Adrenal gland (tissue), 12 donors: Measurements from ENCODE around the gene PGPEP1. TPM values are rescaled to one million over a fixed set of nuclear protein-coding genes. Genes with fewer than 3 reads are reported as not detected.
"Not testable (repeated sequence)": the region's sequence is repeated elsewhere in the genome, so short reads cannot be mapped to it uniquely, and the experiment has no call there.

Experiments
- DNase-seq, 7 donors: peaks; one replicate each; pipeline ENCODE4 v3.0.0-alpha.2; 2019 to 2020
- H3K27ac ChIP-seq, 5 donors: fragments of 200-600 bp; sonication (generic) in 4 of 5; 1 replicate in 3 of 5; 2 replicates in 2 of 5; pipeline versions ENCODE4 v1.5.1 to v1.8.0; 2016 to 2020; ENCODE audit warnings: mild to moderate bottlenecking in 1 of 5
- H3K27me3 ChIP-seq: fragments of 200-600 bp; 2 replicates; pipeline ENCODE4 v1.8.0; 2021
- H3K36me3 ChIP-seq, 2 donors: fragments of 200-600 bp; replicated peaks in 1 of 2; 1 replicate in 1 of 2; 2 replicates in 1 of 2; pipeline versions ENCODE4 v1.5.1 to v1.8.0; 2018 to 2022
- H3K4me1 ChIP-seq, 2 donors: fragments of 200-600 bp; replicated peaks in 1 of 2; 1 replicate in 1 of 2; 2 replicates in 1 of 2; pipeline versions ENCODE4 v1.5.1 to v1.8.0; 2018 to 2021
- H3K4me3 ChIP-seq, 4 donors: fragments of 200-600 bp; sonication (generic) in 3 of 4; one replicate each; pipeline ENCODE4 v1.5.1; 2016 to 2018
- H3K9me3 ChIP-seq, 3 donors: fragments of 200-600 bp; sonication (generic) in 1 of 3; replicated peaks in 1 of 3; 1 replicate in 2 of 3; 2 replicates in 1 of 3; pipeline versions ENCODE4 v1.5.1 to v1.8.0; 2016 to 2021
- POLR2A ChIP-seq, 2 donors: fragments of 450-650 bp; IDR thresholded peaks; one replicate each; pipeline ENCODE4 v1.6.1; 2017; ENCODE audit warnings: antibody characterized with exemption in 2 of 2, mild to moderate bottlenecking in 2 of 2, moderate library complexity in 1 of 2
- WGBS, 4 donors: extraction: QIAGEN DNeasy Blood & Tissue Kit in 2 of 4; methylation state at CpG; one replicate each; pipeline versions ENCODE4 v1.1.5 to v1.1.7; 2013 to 2017; 5-methylcytosine and 5-hydroxymethylcytosine counted together
- intact Hi-C, 2 donors: fragments of 100-400 bp; cut with DNase I; formaldehyde crosslinking; loops; one replicate each; pipeline versions ENCODE4 v1.14.1 to v1.15.0; 2022 to 2023
- polyA plus RNA-seq, 3 donors: library from polyadenylated mRNA; stranded (reverse); fragments of 200-250 nt in 2 of 3; fragments of 350-450 nt in 1 of 3; fragmentation: Illumina TruSeq in 1 of 3; extraction: RNeasy Lipid Tissue Mini Kit (QIAGEN cat#74804) in 1 of 3; gene quantifications; one replicate each; pipeline ENCODE4 v1.2.3, GENCODE V29; 2013 to 2014
- total RNA-seq, 9 donors: library from RNA; depleted of rRNA in 4 of 9; stranded (reverse); fragments of >200 nt in 4 of 9; fragments of 120-200 nt in 1 of 9; fragmentation: NEBNext Ultra II Directional in 1 of 9; extraction: Animal tissue kit (Norgen Biotek cat#: 25700) in 1 of 9; gene quantifications; one replicate each; pipeline versions ENCODE4 v1.1.0 to v1.2.4, GENCODE V29; 2013 to 2023
- TF ChIP-seq, protein P1 (sequence below), 6 experiments: fragments of 450-650 bp in 4 of 6; fragments of 200-600 bp in 2 of 6; sonication (generic) in 1 of 6; IDR thresholded peaks; 1 replicate in 5 of 6; 2 replicates in 1 of 6; pipeline versions ENCODE4 v1.5.1 to v1.8.0; 2016 to 2021; ENCODE audit warnings: antibody characterized with exemption in 6 of 6, mild to moderate bottlenecking in 2 of 6, moderate library complexity in 1 of 6
- donor health status: healthy with polysubstance abuse.
- donor health status: Bipolar disorder and iron deficiency.
- donor health status: DM: yes; HTN: yes; CAD: no.
- donor health status: DM: no; HTN: no; CAD: no.
- donor health status: DM: no; HTN: no; CAD: no.
- donor health status: DM: yes; HTN: yes; CAD: no.

The PGPEP1 gene
- total and polyA plus RNA-seq, 12 donors = 19.0 to 89.2 (median 44.0) TPM

GRCh38 chr19:18373892-18374629 is 33.7 kb downstream of the PGPEP1 start:
- H3K27me3 ChIP-seq = no peaks in the 10 kb centered on the region
- peak in 1 of 2 donors; percentile 34 for TF ChIP-seq POLR2A (IDR thresholded peaks at IDR 0.05)
- TF ChIP-seq, protein P1, sequence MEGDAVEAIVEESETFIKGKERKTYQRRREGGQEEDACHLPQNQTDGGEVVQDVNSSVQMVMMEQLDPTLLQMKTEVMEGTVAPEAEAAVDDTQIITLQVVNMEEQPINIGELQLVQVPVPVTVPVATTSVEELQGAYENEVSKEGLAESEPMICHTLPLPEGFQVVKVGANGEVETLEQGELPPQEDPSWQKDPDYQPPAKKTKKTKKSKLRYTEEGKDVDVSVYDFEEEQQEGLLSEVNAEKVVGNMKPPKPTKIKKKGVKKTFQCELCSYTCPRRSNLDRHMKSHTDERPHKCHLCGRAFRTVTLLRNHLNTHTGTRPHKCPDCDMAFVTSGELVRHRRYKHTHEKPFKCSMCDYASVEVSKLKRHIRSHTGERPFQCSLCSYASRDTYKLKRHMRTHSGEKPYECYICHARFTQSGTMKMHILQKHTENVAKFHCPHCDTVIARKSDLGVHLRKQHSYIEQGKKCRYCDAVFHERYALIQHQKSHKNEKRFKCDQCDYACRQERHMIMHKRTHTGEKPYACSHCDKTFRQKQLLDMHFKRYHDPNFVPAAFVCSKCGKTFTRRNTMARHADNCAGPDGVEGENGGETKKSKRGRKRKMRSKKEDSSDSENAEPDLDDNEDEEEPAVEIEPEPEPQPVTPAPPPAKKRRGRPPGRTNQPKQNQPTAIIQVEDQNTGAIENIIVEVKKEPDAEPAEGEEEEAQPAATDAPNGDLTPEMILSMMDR (IDR thresholded peaks at IDR 0.05) = no peak
- no peaks in the 10 kb centered on the region for H3K9me3 ChIP-seq
- H3K36me3 ChIP-seq = no peaks in the 10 kb centered on the region
- 17 to 37% (median 19%) methylated on average over 7 to 17 of the region's 17 CpGs for WGBS, 4 donors
- H3K27ac ChIP-seq = peak overlapping the region; percentile 50 to 95 (median 88)
- peak; percentile 83 to 99 (median 97) for DNase-seq
- H3K4me1 ChIP-seq = peaks cover 13 to 25% of the 10 kb centered on the region in 2 donors
- H3K4me3 ChIP-seq = no peak overlapping the region
- intact Hi-C loops = no loop called here

- 85 to 88% (median 87%) methylated on average over 6 of the region's 6 CpGs for WGBS, 4 donors
- Histone ChIP-seq H3K4me3 (no peak overlapping the region), H3K27me3 (no peaks in the 10 kb centered on the region), H3K9me3 (no peaks in the 10 kb centered on the region), H3K27ac (no peak overlapping the region), H3K4me1 (peaks cover 25 to 39% of the 10 kb centered on the region in 2 donors), H3K36me3 (no peaks in the 10 kb centered on the region)
- no peak for TF ChIP-seq POLR2A (IDR thresholded peaks at IDR 0.05)
- TF ChIP-seq, protein P1 (IDR thresholded peaks at IDR 0.05) = no peak
- intact Hi-C loops = no loop called here
- DNase-seq = no peak
Measured at GRCh38 chr19:18377026-18377425, 36.6 kb downstream of the PGPEP1 start.

DNA sequence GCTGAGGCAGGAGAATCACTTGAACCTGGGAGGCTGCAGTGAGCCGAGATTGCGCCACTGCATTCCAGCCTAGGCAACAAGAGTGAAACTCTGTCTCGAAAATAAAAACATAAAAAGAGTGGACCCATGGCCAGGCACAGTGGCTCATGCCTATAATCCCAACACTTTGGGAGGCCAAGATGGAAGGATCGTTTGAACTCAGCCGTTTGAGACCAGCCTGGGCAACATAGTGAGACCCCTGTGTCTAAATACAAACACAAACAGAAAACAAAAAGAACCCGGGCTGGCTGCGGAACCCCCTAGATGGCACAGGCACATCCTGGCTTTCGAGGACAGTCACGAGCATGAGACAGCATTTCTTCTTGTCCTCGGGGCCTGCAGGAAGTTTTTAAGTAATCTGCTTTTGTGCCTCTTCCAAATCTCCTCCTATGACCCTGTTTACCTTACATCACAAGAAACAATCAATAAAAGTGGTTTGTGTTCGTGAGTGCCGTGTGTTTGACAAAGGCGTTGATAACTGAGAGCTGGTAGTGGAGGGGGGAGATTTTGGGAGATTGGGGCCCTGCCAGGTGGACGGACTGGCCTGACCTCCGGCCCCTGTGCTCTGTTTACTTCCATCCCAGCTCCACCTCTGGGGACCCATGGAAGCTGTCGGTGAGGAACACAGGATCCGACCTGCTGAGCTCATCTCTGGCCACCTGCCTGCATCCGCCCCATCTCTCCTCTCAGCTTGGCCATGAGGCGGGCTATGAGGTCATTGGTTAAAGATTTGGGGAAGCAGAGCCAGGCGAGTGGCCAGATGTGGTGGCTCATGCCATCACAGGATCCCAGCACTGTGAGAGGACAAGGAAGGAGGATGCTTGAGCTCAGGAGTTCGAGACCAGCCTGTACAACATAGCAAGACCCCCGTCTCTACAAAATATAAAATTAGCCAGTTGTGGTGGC is 39.7 kb downstream of the PGPEP1 start:
- DNase-seq = peak; percentile 88 to 98 (median 96)
- peak overlapping the region; percentile 38 to 88 (median 82) for H3K27ac ChIP-seq
- TF ChIP-seq, protein P1 (IDR thresholded peaks at IDR 0.05) = no peak
- peak in 1 of 2 donors; percentile 39 for TF ChIP-seq POLR2A (IDR thresholded peaks at IDR 0.05)
- no peaks in the 10 kb centered on the region for H3K36me3 ChIP-seq
- intact Hi-C loops = no loop called here
- no peaks in the 10 kb centered on the region for H3K27me3 ChIP-seq
- no peaks in the 10 kb centered on the region for H3K9me3 ChIP-seq
- no peak overlapping the region for H3K4me3 ChIP-seq
- WGBS, 4 donors = 29 to 36% (median 33%) methylated on average over 18 to 22 of the region's 22 CpGs
- H3K4me1 ChIP-seq = peaks cover 13 to 21% of the 10 kb centered on the region in 2 donors

- no peak for DNase-seq
- Histone ChIP-seq H3K27ac (peak overlapping the region; percentile 38 to 88 (median 82)), H3K27me3 (no peaks in the 10 kb centered on the region), H3K9me3 (no peaks in the 10 kb centered on the region), H3K36me3 (no peaks in the 10 kb centered on the region), H3K4me1 (peaks cover 12 to 14% of the 10 kb centered on the region in 2 donors), H3K4me3 (no peak overlapping the region)
- TF ChIP-seq, protein P1 (IDR thresholded peaks at IDR 0.05) = no peak
- TF ChIP-seq POLR2A (IDR thresholded peaks at IDR 0.05) = no peak
- 75 to 89% (median 76%) methylated on average over 3 of the region's 3 CpGs for WGBS, 4 donors
- intact Hi-C loops = no loop called here
Measured at GRCh38 chr19:18380843-18381242, 40.4 kb downstream of the PGPEP1 start.

DNA sequence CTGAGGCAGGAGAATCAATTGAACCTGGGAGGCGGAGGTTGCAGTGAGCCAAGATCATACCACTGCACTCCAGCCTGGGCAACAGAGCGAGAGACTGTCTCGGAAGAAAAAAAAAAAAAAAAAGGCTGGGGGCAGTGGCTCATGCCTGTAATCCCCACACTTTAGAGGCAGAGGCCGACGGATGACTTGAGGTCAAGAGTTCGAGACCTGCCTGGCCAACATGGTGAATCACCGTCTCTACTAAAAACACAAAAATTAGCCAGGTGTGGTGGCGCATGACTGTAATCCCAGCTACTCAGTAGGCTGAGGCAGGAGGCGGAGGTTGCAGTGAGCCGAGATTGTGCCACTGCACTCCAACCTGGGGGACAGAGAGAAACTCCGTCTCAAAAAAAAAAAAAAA is 43.2 kb downstream of the PGPEP1 start:
- H3K27me3 ChIP-seq, H3K27ac ChIP-seq, H3K36me3 ChIP-seq, H3K9me3 ChIP-seq, DNase-seq, H3K4me3 ChIP-seq, intact Hi-C loops: not testable (repeated sequence)
- WGBS, 4 donors = 88 to 95% (median 91%) methylated on average over 10 to 11 of the region's 11 CpGs
- H3K4me1 ChIP-seq = peaks cover 12 to 20% of the 10 kb centered on the region in 2 donors
